ENCODE results near the gene IL1RAPL2.

The IL1RAPL2 gene

GRCh38 chrX:105313596-105313995, 747.6 kb downstream of the IL1RAPL2 start:
- Histone ChIP-seq H3K27ac (no peak overlapping the region), H3K4me3 (no peak overlapping the region), H3K9me3 (ENCODE audit: low read depth, low read length) (no peaks in the 10 kb centered on the region), H3K9ac (ENCODE audit: insufficient read length) (no peak overlapping the region), H3K36me3 (ENCODE audit: insufficient read depth, low read length) (no peaks in the 10 kb centered on the region)
- TF ChIP-seq EZH2 (IDR thresholded peaks at IDR 0.05) (no peak), FOXP2 (optimal IDR thresholded peaks at IDR 0.05; ENCODE audit: control extremely low read depth, extremely low read length, insufficient read depth) (no peak), POLR2AphosphoS5 (IDR thresholded peaks at IDR 0.05; ENCODE audit: borderline replicate concordance, low read depth, low read length) (no peak)
- DNase-seq (ENCODE audit: low read depth, low spot score): no peak

GRCh38 chrX:105314458-105314857, 748.5 kb downstream of the IL1RAPL2 start:
- no peak for DNase-seq (ENCODE audit: low read depth, low spot score)
- TF ChIP-seq POLR2AphosphoS5 (IDR thresholded peaks at IDR 0.05; ENCODE audit: borderline replicate concordance, low read depth, low read length) (no peak), FOXP2 (optimal IDR thresholded peaks at IDR 0.05; ENCODE audit: control extremely low read depth, extremely low read length, insufficient read depth) (no peak), EZH2 (IDR thresholded peaks at IDR 0.05) (no peak)
- Histone ChIP-seq H3K4me3 (no peak overlapping the region), H3K9me3 (ENCODE audit: low read depth, low read length) (no peaks in the 10 kb centered on the region), H3K36me3 (ENCODE audit: insufficient read depth, low read length) (no peaks in the 10 kb centered on the region), H3K9ac (ENCODE audit: insufficient read length) (no peak overlapping the region), H3K27ac (no peak overlapping the region)

- H3K36me3 ChIP-seq (ENCODE audit: insufficient read depth, low read length): no peaks in the 10 kb centered on the region
- TF ChIP-seq POLR2AphosphoS5 (IDR thresholded peaks at IDR 0.05; ENCODE audit: borderline replicate concordance, low read depth, low read length) (no peak), EZH2 (IDR thresholded peaks at IDR 0.05) (no peak), FOXP2 (optimal IDR thresholded peaks at IDR 0.05; ENCODE audit: control extremely low read depth, extremely low read length, insufficient read depth) (no peak)
- DNase-seq (ENCODE audit: low read depth, low spot score): no peak
- no peaks in the 10 kb centered on the region for H3K9me3 ChIP-seq (ENCODE audit: low read depth, low read length)
- H3K9ac ChIP-seq (ENCODE audit: insufficient read length): no peak overlapping the region
- no peak overlapping the region for H3K4me3 ChIP-seq
- H3K27ac ChIP-seq: no peak overlapping the region
Observed at GRCh38 chrX:105315248-105315647, 749.2 kb downstream of the IL1RAPL2 start.

GRCh38 chrX:105317117-105317516, 751.1 kb downstream of the IL1RAPL2 start:
- H3K36me3 ChIP-seq (ENCODE audit: insufficient read depth, low read length): no peaks in the 10 kb centered on the region
- no peak overlapping the region for H3K27ac ChIP-seq
- no peak overlapping the region for H3K9ac ChIP-seq (ENCODE audit: insufficient read length)
- H3K9me3 ChIP-seq (ENCODE audit: low read depth, low read length): no peaks in the 10 kb centered on the region
- DNase-seq (ENCODE audit: low read depth, low spot score): no peak
- H3K4me3 ChIP-seq: no peak overlapping the region
- TF ChIP-seq POLR2AphosphoS5 (IDR thresholded peaks at IDR 0.05; ENCODE audit: borderline replicate concordance, low read depth, low read length) (no peak), EZH2 (IDR thresholded peaks at IDR 0.05) (no peak), FOXP2 (optimal IDR thresholded peaks at IDR 0.05; ENCODE audit: control extremely low read depth, extremely low read length, insufficient read depth) (no peak)

GRCh38 chrX:105323928-105324327, 757.9 kb downstream of the IL1RAPL2 start:
- Histone ChIP-seq H3K9me3 (ENCODE audit: low read depth, low read length) (no peaks in the 10 kb centered on the region), H3K36me3 (ENCODE audit: insufficient read depth, low read length) (no peaks in the 10 kb centered on the region), H3K4me3 (no peak overlapping the region), H3K27ac (no peak overlapping the region), H3K9ac (ENCODE audit: insufficient read length) (no peak overlapping the region)
- TF ChIP-seq POLR2AphosphoS5 (IDR thresholded peaks at IDR 0.05; ENCODE audit: borderline replicate concordance, low read depth, low read length) (no peak), EZH2 (IDR thresholded peaks at IDR 0.05) (no peak), FOXP2 (optimal IDR thresholded peaks at IDR 0.05; ENCODE audit: control extremely low read depth, extremely low read length, insufficient read depth) (no peak)
- DNase-seq (ENCODE audit: low read depth, low spot score): no peak

- Histone ChIP-seq H3K9ac (ENCODE audit: insufficient read length) (no peak overlapping the region), H3K36me3 (ENCODE audit: insufficient read depth, low read length) (no peaks in the 10 kb centered on the region), H3K9me3 (ENCODE audit: low read depth, low read length) (no peaks in the 10 kb centered on the region), H3K4me3 (no peak overlapping the region), H3K27ac (no peak overlapping the region)
- TF ChIP-seq POLR2AphosphoS5 (IDR thresholded peaks at IDR 0.05; ENCODE audit: borderline replicate concordance, low read depth, low read length): no peak
- TF ChIP-seq FOXP2 (optimal IDR thresholded peaks at IDR 0.05; ENCODE audit: control extremely low read depth, extremely low read length, insufficient read depth): no peak
- no peak for TF ChIP-seq EZH2 (IDR thresholded peaks at IDR 0.05)
- DNase-seq (ENCODE audit: low read depth, low spot score): no peak
Observed at GRCh38 chrX:105328773-105329172, 762.8 kb downstream of the IL1RAPL2 start.

- DNase-seq (ENCODE audit: low read depth, low spot score): no peak
Observed at GRCh38 chrX:105331244-105331643, 765.2 kb downstream of the IL1RAPL2 start.

GRCh38 chrX:105347373-105347772, 781.4 kb downstream of the IL1RAPL2 start:
- no peaks in the 10 kb centered on the region for H3K36me3 ChIP-seq (ENCODE audit: insufficient read depth, low read length)
- H3K9ac ChIP-seq (ENCODE audit: insufficient read length): no peak overlapping the region

More at GRCh38 chrX:105331244-105331643, 765.2 kb downstream of the IL1RAPL2 start:
- TF ChIP-seq FOXP2 (optimal IDR thresholded peaks at IDR 0.05; ENCODE audit: control extremely low read depth, extremely low read length, insufficient read depth) (no peak), EZH2 (IDR thresholded peaks at IDR 0.05) (no peak), POLR2AphosphoS5 (IDR thresholded peaks at IDR 0.05; ENCODE audit: borderline replicate concordance, low read depth, low read length) (no peak)
- H3K9ac ChIP-seq (ENCODE audit: insufficient read length): no peak overlapping the region
- H3K9me3 ChIP-seq (ENCODE audit: low read depth, low read length): no peaks in the 10 kb centered on the region
- no peak overlapping the region for H3K27ac ChIP-seq
- H3K36me3 ChIP-seq (ENCODE audit: insufficient read depth, low read length): no peaks in the 10 kb centered on the region
- H3K4me3 ChIP-seq: no peak overlapping the region

GRCh38 chrX:105349476-105349875, 783.5 kb downstream of the IL1RAPL2 start:
- no peak overlapping the region for H3K27ac ChIP-seq
- H3K9me3 ChIP-seq (ENCODE audit: low read depth, low read length): no peaks in the 10 kb centered on the region
- TF ChIP-seq FOXP2 (optimal IDR thresholded peaks at IDR 0.05; ENCODE audit: control extremely low read depth, extremely low read length, insufficient read depth) (no peak), POLR2AphosphoS5 (IDR thresholded peaks at IDR 0.05; ENCODE audit: borderline replicate concordance, low read depth, low read length) (no peak), EZH2 (IDR thresholded peaks at IDR 0.05) (no peak)
- no peaks in the 10 kb centered on the region for H3K36me3 ChIP-seq (ENCODE audit: insufficient read depth, low read length)
- no peak for DNase-seq (ENCODE audit: low read depth, low spot score)
- H3K4me3 ChIP-seq: no peak overlapping the region
- no peak overlapping the region for H3K9ac ChIP-seq (ENCODE audit: insufficient read length)

More at GRCh38 chrX:105347373-105347772, 781.4 kb downstream of the IL1RAPL2 start:
- no peaks in the 10 kb centered on the region for H3K9me3 ChIP-seq (ENCODE audit: low read depth, low read length)
- H3K4me3 ChIP-seq: no peak overlapping the region
- no peak for DNase-seq (ENCODE audit: low read depth, low spot score)
- no peak for TF ChIP-seq FOXP2 (optimal IDR thresholded peaks at IDR 0.05; ENCODE audit: control extremely low read depth, extremely low read length, insufficient read depth)
- TF ChIP-seq POLR2AphosphoS5 (IDR thresholded peaks at IDR 0.05; ENCODE audit: borderline replicate concordance, low read depth, low read length): no peak
- no peak for TF ChIP-seq EZH2 (IDR thresholded peaks at IDR 0.05)
- H3K27ac ChIP-seq: no peak overlapping the region
